Epithelial cell of proximal tubule (primary cell): ENCODE measurements around the gene SLC25A39. TPM values are rescaled to one million over a fixed set of nuclear protein-coding genes. Genes with fewer than 3 reads are reported as not detected.

Experiments
- DNase-seq: peaks from one replicate; pipeline ENCODE4 v3.0.0-alpha.2; 2011; ENCODE audit warnings: low read depth
- H3K4me3 ChIP-seq: 2 replicates; pipeline ENCODE4 v1.5.1; 2011; ENCODE audit warnings: low read depth, mild to moderate bottlenecking, low read length
- total RNA-seq: library from RNA; depleted of rRNA; stranded (reverse); fragments of >200 nt; gene quantifications from 2 replicates; pipeline ENCODE4 v1.2.3, GENCODE V29; 2015
- TF ChIP-seq, protein P1 (sequence below): conservative IDR thresholded peaks from 2 replicates; pipeline ENCODE4 v1.5.1; 2012; ENCODE audit warnings: low read depth, mild to moderate bottlenecking, low read length

Gene SLC25A39
- total RNA-seq, 1 donor from 2014 or later, result 161 TPM

DNA sequence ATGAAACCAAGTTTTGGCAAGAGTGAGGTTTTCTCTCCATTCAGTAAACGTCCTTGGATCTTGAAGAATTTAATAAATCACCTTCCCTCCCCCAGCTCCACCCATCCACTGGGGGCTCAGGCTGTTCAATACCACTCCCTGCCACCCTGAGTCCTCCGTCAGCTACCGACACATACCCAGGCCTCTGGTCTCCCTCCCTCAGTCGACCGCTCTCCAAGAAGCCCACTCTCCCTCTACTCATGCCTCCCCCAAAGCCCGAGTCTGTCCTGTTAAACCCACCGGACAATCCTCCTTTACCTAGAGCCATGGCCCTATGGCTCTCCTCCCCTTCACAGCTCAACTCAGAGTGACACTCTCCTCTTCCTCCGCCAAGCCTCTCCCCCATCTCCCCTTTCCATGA, 37.0 kb downstream of the SLC25A39 start:
- H3K4me3 ChIP-seq, result no peak overlapping the region
- DNase-seq, result no peak
- TF ChIP-seq, protein P1, sequence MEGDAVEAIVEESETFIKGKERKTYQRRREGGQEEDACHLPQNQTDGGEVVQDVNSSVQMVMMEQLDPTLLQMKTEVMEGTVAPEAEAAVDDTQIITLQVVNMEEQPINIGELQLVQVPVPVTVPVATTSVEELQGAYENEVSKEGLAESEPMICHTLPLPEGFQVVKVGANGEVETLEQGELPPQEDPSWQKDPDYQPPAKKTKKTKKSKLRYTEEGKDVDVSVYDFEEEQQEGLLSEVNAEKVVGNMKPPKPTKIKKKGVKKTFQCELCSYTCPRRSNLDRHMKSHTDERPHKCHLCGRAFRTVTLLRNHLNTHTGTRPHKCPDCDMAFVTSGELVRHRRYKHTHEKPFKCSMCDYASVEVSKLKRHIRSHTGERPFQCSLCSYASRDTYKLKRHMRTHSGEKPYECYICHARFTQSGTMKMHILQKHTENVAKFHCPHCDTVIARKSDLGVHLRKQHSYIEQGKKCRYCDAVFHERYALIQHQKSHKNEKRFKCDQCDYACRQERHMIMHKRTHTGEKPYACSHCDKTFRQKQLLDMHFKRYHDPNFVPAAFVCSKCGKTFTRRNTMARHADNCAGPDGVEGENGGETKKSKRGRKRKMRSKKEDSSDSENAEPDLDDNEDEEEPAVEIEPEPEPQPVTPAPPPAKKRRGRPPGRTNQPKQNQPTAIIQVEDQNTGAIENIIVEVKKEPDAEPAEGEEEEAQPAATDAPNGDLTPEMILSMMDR, result no peak

DNA sequence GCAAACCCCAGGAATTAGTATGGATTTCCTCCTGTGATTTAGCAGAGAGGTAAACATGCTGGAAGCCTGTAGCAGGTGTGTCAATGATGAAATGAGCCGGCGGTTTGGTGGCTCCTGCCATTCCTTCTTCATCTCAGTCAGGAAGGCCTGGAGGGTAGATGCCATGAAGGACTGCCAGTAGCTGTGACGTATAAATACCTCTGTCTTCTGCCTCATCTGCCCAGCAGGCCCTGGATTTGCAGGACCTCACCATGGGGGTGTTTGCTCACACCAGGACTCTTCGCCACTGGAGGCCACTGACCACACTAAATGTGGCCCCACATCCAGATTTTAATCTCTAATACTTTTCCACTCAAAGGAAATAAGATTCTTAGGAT, 40.6 kb downstream of the SLC25A39 start:
- DNase-seq, result no peak
- TF ChIP-seq, protein P1, result no peak

DNA sequence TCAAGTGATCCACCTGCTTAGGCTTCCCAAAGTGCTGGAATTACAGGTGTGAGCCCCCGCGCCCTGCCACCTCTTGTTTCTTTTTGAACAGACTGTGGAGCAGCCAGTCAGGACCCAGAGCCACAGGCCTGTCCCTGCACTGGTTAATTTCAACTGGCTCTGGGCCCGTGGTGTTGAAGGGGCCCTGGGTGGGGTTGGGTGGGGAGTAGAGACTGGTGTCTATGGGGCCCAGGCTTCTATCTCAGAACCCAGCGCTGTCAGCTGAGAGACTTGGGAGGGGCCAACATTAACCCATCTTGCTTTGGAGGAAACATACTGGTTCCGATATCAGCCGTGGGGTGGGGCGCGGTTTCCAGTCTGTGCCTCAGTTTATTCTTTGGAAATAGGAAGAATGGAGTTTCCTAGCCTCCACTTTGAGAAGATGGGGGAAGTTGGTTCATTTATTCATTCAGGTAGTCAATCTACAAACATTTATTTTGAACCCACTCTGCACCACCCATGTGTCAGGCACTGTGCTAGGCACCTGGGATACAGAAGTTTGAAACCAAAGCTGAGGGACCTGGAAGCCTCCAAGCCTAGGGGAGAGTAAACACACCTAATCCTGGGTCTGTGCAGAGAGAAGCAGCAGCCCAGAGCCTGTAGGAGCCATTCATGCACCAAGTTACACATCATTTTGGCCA, 41.1 kb downstream of the SLC25A39 start:
- H3K4me3 ChIP-seq, result no peak overlapping the region
- TF ChIP-seq, protein P1, result no peak
- no peak for DNase-seq

More for the DNA sequence above, 40.6 kb downstream of the SLC25A39 start:
- no peak overlapping the region for H3K4me3 ChIP-seq

DNA sequence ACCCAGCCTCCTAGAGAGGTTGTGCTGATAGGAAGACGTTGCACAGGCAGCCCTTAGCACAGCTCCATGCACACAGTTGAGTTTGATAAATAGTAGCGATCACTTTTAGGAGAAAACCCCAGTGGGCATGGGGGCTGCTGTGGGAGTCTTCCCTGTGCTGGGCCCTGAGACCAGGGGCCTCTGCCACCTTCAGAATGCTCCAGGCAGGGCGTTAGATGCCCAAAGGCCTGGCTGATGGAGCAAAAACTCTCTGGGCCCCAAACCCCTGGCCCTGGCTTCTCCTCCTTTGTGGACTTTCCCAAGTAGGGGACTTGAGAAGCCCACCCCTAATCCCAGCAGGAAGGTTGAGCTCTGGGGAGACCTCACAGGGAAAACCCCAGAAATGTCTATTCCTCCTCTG, 42.4 kb downstream of the SLC25A39 start:
- H3K4me3 ChIP-seq, result no peak overlapping the region
- TF ChIP-seq, protein P1, result no peak

DNA sequence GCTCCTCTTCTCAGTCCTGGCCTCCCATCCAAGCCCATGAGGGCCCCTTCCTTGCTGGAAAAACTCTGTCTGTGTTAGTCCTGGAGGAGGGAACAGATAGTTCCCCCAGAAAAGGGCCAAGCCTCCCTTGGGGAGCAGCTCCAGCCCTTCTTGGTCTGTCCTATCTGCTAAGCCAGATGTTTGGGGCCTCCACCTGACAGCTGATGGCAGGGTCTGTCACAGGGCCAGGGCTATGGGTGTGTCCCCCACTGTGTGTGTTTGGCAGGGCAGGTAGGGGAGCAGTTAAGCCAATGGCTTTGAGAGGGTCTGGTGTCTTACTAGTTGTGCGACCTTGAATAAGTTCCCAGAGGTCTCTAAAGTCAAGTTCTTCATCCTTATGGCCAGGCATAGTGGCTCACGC, 43.1 kb downstream of the SLC25A39 start:
- TF ChIP-seq, protein P1, result no peak
- DNase-seq, result no peak
- no peak overlapping the region for H3K4me3 ChIP-seq

More for the DNA sequence above, 42.4 kb downstream of the SLC25A39 start:
- DNase-seq, result no peak

DNA sequence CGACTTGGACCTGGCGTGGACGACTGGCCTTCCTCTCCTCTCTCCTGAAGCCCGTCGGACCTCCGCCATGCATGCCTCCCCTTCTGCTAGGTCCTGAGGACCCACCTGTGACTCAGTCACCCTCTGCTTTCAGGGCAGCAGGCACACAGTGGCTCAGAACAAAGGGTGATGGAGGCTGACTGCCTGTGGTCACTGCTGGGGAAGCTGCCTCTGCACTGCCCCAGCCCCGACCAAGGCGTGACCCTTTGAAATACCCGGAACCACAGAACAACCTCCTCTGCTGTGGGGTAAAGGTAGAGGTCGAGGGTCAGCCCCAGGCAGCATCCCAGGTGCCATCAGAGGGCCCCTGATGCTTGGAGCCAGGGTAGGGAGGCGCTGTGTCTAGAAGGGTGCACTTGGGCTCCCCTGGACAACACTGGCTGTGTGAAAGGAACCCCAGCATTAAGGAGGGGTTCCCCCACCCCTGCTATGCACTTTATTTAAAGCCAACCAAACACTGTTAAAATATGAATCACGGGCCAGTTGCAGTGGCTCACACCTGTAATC, 44.2 kb downstream of the SLC25A39 start:
- TF ChIP-seq, protein P1, result no peak
- no peak for DNase-seq

More for the DNA sequence above, 44.2 kb downstream of the SLC25A39 start:
- no peak overlapping the region for H3K4me3 ChIP-seq
